Vagina (tissue), 2 donors: ENCODE data around the gene FLRT1.

Experiments
- POLR2A ChIP-seq, 2 donors: fragments of 450-650 bp; IDR thresholded peaks; one replicate each; pipeline ENCODE4 v1.6.1; 2017; ENCODE audit warnings: antibody characterized with exemption in 2 of 2, mild to moderate bottlenecking in 2 of 2, moderate library complexity in 2 of 2
- POLR2AphosphoS5 ChIP-seq, 2 donors: sonication (generic); formaldehyde crosslinking; IDR thresholded peaks; one replicate each; pipeline ENCODE4 v1.9.0; 2017; ENCODE audit warnings: antibody characterized with exemption in 2 of 2, mild to moderate bottlenecking in 2 of 2, low read depth in 1 of 2; ENCODE audit not compliant: insufficient read depth in 1 of 2
- TF ChIP-seq, protein P1 (sequence below), 3 experiments: fragments of 450-650 bp in 2 of 3; fragments of 200-600 bp in 1 of 3; sonication (generic) in 1 of 3; IDR thresholded peaks; one replicate each; pipeline ENCODE4 v1.5.1; 2017 to 2019; ENCODE audit warnings: antibody characterized with exemption in 3 of 3, mild to moderate bottlenecking in 2 of 3, moderate library complexity in 2 of 3

- TF ChIP-seq, protein P1, sequence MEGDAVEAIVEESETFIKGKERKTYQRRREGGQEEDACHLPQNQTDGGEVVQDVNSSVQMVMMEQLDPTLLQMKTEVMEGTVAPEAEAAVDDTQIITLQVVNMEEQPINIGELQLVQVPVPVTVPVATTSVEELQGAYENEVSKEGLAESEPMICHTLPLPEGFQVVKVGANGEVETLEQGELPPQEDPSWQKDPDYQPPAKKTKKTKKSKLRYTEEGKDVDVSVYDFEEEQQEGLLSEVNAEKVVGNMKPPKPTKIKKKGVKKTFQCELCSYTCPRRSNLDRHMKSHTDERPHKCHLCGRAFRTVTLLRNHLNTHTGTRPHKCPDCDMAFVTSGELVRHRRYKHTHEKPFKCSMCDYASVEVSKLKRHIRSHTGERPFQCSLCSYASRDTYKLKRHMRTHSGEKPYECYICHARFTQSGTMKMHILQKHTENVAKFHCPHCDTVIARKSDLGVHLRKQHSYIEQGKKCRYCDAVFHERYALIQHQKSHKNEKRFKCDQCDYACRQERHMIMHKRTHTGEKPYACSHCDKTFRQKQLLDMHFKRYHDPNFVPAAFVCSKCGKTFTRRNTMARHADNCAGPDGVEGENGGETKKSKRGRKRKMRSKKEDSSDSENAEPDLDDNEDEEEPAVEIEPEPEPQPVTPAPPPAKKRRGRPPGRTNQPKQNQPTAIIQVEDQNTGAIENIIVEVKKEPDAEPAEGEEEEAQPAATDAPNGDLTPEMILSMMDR (IDR thresholded peaks at IDR 0.05) = no peak
- TF ChIP-seq POLR2AphosphoS5 (IDR thresholded peaks at IDR 0.05; ENCODE audit: insufficient read depth in 1 of 2, low read depth in 1 of 2) = no peak
- TF ChIP-seq POLR2A (IDR thresholded peaks at IDR 0.05) = no peak
These were observed 7.2 kb upstream of the FLRT1 start for GRCh38 chr11:64028398-64029115.
